LNCaP clone FGC (cell line): ENCODE measurements around the gene ATXN1.
A peak's percentile ranks its signal among the peaks of the same experiment; 100 is the strongest.

ENCODE experiments used
- DNase-seq: peaks from one replicate; pipeline ENCODE4 v3.0.0-alpha.2; 2011; ENCODE audit warnings: low read depth
- H3K4me3 ChIP-seq: 2 replicates; pipeline ENCODE4 v1.5.1; 2011; ENCODE audit warnings: mild to moderate bottlenecking, low read depth, low read length, control low read depth
- TF ChIP-seq, protein P1 (sequence below): IDR thresholded peaks from 2 replicates; pipeline ENCODE4 v1.5.1; 2012; ENCODE audit warnings: mild to moderate bottlenecking; ENCODE audit not compliant: control insufficient read depth, insufficient read depth; ENCODE audit errors: extremely low read depth

Gene ATXN1

DNA sequence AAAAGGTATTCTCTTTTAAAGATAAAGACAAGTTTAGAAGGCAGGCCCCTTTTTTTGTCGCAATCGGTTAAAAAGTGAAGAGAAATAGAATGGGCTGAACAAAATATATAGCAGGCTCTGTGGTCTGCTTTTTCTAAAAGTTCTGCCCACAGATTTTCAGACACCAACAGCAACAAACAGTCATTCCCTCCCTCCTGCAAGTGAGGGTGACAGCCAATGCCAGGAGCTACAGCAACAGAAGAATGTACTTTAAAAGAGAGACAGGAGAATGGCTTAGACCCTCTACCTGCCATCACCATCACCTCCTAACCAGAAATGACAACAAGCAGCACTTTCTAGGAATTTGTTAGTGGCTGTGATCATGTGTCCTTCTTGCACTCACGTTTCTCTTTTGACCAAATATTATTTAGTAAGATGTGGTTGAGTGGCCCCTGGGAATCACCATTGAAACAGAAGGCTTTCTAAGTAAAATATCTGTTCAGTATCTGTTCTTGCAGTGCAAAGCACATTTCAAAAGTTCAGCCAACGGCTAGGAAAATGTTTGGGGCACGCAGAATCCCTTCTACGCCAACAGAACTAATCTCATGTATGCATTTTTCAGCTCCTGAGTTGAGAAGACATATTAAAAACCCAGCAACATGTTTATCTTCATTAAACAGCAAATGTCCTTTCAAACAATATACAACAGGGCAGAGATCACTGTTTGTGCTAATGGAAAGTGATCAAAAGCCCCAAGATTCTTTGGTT lies 248.5 kb downstream of the ATXN1 start:
- no peak overlapping the region for H3K4me3 ChIP-seq
- TF ChIP-seq, protein P1, sequence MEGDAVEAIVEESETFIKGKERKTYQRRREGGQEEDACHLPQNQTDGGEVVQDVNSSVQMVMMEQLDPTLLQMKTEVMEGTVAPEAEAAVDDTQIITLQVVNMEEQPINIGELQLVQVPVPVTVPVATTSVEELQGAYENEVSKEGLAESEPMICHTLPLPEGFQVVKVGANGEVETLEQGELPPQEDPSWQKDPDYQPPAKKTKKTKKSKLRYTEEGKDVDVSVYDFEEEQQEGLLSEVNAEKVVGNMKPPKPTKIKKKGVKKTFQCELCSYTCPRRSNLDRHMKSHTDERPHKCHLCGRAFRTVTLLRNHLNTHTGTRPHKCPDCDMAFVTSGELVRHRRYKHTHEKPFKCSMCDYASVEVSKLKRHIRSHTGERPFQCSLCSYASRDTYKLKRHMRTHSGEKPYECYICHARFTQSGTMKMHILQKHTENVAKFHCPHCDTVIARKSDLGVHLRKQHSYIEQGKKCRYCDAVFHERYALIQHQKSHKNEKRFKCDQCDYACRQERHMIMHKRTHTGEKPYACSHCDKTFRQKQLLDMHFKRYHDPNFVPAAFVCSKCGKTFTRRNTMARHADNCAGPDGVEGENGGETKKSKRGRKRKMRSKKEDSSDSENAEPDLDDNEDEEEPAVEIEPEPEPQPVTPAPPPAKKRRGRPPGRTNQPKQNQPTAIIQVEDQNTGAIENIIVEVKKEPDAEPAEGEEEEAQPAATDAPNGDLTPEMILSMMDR: no peak
- no peak for DNase-seq

DNA sequence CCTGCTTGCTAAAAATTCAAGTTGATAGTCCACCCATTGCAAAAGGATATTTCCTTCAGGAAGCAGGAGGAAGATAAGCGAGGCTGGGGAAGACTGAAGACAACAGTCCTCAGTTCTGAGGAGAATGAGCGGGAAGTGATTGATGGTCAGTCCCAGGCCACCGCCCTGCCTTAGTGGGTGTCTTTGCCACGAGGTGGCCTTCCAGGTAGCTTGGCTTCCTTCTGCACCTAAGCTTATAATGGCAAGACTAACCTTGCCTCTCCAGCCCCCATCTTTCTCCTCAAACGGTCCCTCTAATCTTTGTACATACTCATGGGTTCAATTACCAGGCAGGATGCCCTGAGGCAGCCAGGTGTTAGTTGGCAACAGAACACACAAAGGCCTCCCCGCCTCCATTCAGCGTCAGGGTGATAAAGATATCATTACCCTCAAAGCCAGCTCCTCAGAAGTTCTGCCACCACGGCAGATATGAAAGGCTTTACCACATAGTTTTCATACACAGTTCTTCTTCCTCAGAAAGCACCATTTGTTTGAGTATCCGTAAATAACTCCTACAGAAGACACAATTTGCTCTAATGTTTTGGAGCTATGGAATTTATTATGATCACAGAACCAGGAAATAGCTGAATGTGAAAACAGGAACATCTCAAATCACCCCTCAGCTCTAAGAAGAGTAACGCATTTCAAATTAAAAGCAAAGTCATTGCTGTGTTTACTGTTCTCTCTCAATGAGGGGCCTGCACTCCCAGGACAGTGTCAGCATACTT lies 249.4 kb downstream of the ATXN1 start:
- TF ChIP-seq, protein P1: no peak
- no peak overlapping the region for H3K4me3 ChIP-seq
- DNase-seq: no peak

DNA sequence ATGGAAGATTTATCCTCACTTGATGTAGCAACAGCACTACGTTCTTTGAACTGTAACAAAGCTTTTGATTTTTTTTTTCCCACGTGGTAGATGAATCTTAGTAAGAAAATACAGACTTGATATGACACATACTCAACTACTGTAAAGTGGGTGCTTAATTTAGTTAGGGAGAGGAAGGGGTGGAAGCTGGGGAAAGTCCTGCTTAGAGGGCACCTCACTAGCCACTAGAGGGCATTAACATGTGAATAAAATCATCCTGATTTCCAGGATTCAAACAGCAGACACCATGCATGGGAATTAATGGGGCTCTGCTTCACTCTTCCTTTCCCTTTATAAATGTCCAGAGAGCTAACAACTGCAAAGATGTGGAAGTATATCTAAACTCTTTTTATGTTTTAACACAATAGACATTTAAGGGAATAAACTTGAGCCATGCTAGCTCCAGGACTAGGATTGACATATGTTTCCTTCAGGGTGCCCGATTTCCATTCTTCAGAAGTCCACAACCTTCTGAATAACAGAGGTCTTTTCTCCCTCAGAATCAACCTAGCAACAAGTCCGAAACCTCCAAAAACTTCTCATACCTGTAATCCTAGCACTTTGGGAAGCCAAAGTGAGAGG lies 250.1 kb downstream of the ATXN1 start:
- TF ChIP-seq, protein P1: peak; percentile 81
- H3K4me3 ChIP-seq: no peak overlapping the region
- no peak for DNase-seq

DNA sequence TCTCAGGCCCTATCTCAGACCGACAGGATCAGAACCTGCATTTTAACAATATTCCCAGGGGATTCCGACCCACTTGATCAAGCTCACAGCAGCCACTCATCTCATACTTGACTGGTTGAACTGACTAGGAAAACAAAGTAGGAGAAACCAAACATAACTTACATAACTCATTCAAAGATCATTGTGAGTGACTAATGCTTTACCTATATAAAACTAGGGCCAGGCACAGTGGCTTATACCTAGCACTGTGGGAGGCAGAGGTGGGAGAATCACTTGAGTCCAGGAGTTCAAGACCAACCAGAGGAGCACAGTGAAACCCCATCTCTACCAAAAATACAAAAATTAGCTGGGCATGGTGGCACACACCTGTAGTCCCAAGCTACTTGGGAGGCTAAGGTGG lies 251.0 kb downstream of the ATXN1 start:
- TF ChIP-seq, protein P1: no peak
- DNase-seq: no peak
- no peak overlapping the region for H3K4me3 ChIP-seq

DNA sequence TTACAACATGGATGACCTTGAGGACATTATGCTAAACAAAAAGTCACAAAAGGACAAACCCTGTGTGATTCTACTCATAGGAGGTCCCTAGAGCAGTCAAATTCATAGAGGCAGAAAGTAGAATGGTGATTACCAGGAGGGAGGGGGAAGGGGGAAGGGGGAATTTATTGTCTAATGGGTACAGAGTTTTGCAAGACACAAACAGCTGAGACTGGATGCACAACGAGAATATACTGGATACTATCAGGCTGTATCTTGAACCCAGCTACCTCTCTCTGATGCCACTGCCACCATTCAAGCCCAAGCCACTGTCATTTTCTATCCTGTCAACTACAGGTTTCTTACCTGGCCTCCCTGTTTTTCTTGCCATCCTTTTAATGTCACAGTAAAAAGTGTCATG lies 252.3 kb downstream of the ATXN1 start:
- TF ChIP-seq, protein P1: no peak
- DNase-seq: no peak
- H3K4me3 ChIP-seq: no peak overlapping the region

DNA sequence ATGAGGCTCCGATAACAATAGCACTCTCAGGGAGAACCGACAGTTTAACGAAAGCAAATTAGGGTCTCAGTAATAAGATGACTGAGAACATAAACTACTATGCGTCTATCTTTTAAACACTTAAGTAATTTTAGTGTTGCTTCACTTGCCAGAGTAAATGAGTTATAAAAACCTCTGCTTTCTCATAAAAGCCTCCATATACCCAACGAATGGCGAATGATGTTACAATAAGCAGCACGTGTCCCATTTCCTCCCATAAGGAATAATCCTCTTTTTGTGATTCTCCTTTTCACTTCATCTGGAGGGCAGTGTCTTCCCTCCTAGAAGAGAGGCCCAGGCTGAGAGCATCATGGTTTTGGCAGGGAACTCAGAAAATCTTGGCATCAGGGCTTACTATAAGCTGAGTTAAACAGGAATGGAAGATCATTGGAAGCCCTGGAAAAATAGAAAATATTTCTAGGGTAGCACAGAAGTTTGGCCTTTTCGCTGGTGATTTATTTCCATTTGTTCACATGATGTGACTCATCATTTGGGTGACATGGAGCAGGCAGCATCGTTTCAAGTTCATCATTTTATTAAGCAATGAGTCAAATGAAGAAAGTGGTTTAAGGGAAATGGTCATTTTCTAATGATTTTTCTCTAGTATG lies 255.4 kb downstream of the ATXN1 start:
- no peak for DNase-seq
- TF ChIP-seq, protein P1: no peak
- H3K4me3 ChIP-seq: no peak overlapping the region
